ENCODE results near the gene TLR1.

GRCh38 chr4:38837849-38838248 is 33.3 kb upstream of the TLR1 start:
- TF ChIP-seq TEAD4 (IDR thresholded peaks at IDR 0.05; ENCODE audit: borderline replicate concordance, insufficient read depth) (peak; percentile 70; the same call in 1 of the 2 replicates), CTCF (IDR thresholded peaks at IDR 0.05) (no peak), JUND (IDR thresholded peaks at IDR 0.05) (peak; percentile 95), TAF1 (IDR thresholded peaks at IDR 0.05; ENCODE audit: borderline replicate concordance, low read depth, low read length) (no peak)
